K562 (cell line): ENCODE data around the gene AGAP3. TPM values are rescaled to one million over a fixed set of nuclear protein-coding genes. Genes with fewer than 3 reads are reported as not detected.

Source experiments
- CTCFL ChIP-seq: IDR thresholded peaks from 2 replicates; pipeline ENCODE4 v1.6.1; 2011; ENCODE audit warnings: borderline replicate concordance, low read depth, mild to moderate bottlenecking, moderate library complexity, low read length; ENCODE audit not compliant: insufficient read depth, poor library complexity, severe bottlenecking
- GTF2F1 ChIP-seq: IDR thresholded peaks from 2 replicates; pipeline ENCODE4 v1.6.1; 2011; ENCODE audit warnings: low read depth, low read length, improper control_type of control experiment
- HDAC1 ChIP-seq, 2 experiments: fragments of 450-650 bp; IDR thresholded peaks; 2 replicates each; pipeline ENCODE4 v1.6.1; 2016 to 2017; ENCODE audit warnings: inconsistent platforms in 1 of 2, mild to moderate bottlenecking in 1 of 2, moderate library complexity in 1 of 2
- HES1 ChIP-seq: fragments of 450-650 bp; IDR thresholded peaks from 2 replicates; pipeline ENCODE4 v1.6.1; 2016; ENCODE audit warnings: low read depth, mild to moderate bottlenecking, moderate library complexity
- LCOR ChIP-seq: sonication (generic); formaldehyde crosslinking; IDR thresholded peaks from 2 replicates; pipeline ENCODE4 v1.8.0; 2022; ENCODE audit warnings: mild to moderate bottlenecking, missing genetic modification reagents
- NFIC ChIP-seq: fragments of 450-650 bp; IDR thresholded peaks from 2 replicates; pipeline ENCODE4 v1.6.1; 2017; ENCODE audit warnings: mild to moderate bottlenecking, inconsistent platforms
- PPARD ChIP-seq: fragments of 250-450 bp; sonication (Bioruptor Pico); IDR thresholded peaks from 2 replicates; pipeline ENCODE4 v1.8.0; 2022; ENCODE audit warnings: inconsistent platforms, mild to moderate bottlenecking, moderate library complexity
- REST ChIP-seq, 2 experiments: fragments of 450-650 bp; formaldehyde crosslinking in 1 of 2; IDR thresholded peaks; 2 replicates each; pipeline versions ENCODE4 v1.4.0 to v1.6.1; 2014 to 2020; ENCODE audit warnings: mild to moderate bottlenecking in 2 of 2, borderline replicate concordance in 1 of 2, low read depth in 1 of 2
- SMARCE1 ChIP-seq: fragments of 450-650 bp; IDR thresholded peaks from 2 replicates; pipeline ENCODE4 v1.7.1; 2016; ENCODE audit warnings: mild to moderate bottlenecking
- polyA plus RNA-seq, 8 experiments: library from polyadenylated mRNA; depleted of rRNA in 4 of 8; stranded (reverse) in 5 of 8; unstranded in 3 of 8; fragments of >200 nt; fragmentation: Nextera tagmentation in 2 of 8; fragmentation: Illumina TruSeq in 1 of 8; extraction: Ambion mirVana in 2 of 8; extraction: Trizol in 1 of 8; gene quantifications; 2 replicates each; pipeline versions ENCODE4 v1.2.1 to v1.2.3, GENCODE V29; 2011 to 2014; ENCODE audit warnings: inconsistent platforms in 1 of 8, missing spikeins in 1 of 8
- total RNA-seq, 7 experiments: library from RNA; depleted of rRNA in 6 of 7; stranded (reverse); fragments of >200 nt in 6 of 7; fragmentation: Illumina TruSeq in 2 of 7; extraction: Trizol in 2 of 7; gene quantifications; 2 replicates each; pipeline versions ENCODE4 v1.2.1 to v1.2.3, GENCODE V29; 2011 to 2021; ENCODE audit warnings: low replicate concordance in 1 of 7

The AGAP3 gene
- total and polyA plus RNA-seq, 9 of the 15 experiments (the other 6 are each of a cell fraction or from before 2014, with no cell fraction given) = 3.4 to 208 (median 62.2) TPM

- TF ChIP-seq REST (IDR thresholded peaks at IDR 0.05; ENCODE audit: borderline replicate concordance) = 0 out of 2 replicates have a peak, but pooled peaks have one; percentile 18
- TF ChIP-seq REST (CRISPR knock-in tag; IDR thresholded peaks at IDR 0.05; ENCODE audit: low read depth) = no peak
- no peak for TF ChIP-seq HES1
- TF ChIP-seq LCOR (CRISPR knock-in tag) = 0 out of 2 replicates have a peak, but pooled peaks have one; percentile 42
- peak; percentile 8; the same call in 1 of the 2 replicates for TF ChIP-seq SMARCE1
- TF ChIP-seq PPARD (CRISPR knock-in tag) = no peak
- peak; percentile 59 for TF ChIP-seq NFIC
- TF ChIP-seq HDAC1 (IDR thresholded peaks at IDR 0.05) = no peak
- TF ChIP-seq GTF2F1 = no peak
- TF ChIP-seq CTCFL = peak; percentile 56
Observed at GRCh38 chr7:151060416-151061212, 25.7 kb upstream of the AGAP3 start (continued).
